Neutrophil (primary cell): ENCODE results near the gene ZNF550.
"Not testable (repeated sequence)": the region's sequence is repeated elsewhere in the genome, so short reads cannot be mapped to it uniquely, and the experiment has no call there.

Experiments
- H3K27ac ChIP-seq: fragments of 200-600 bp; sonication (generic); 2 replicates; pipeline ENCODE4 v1.5.1; 2016; ENCODE audit warnings: mild to moderate bottlenecking, moderate library complexity
- H3K27me3 ChIP-seq: fragments of 200-600 bp; sonication (generic); 2 replicates; pipeline ENCODE4 v1.6.0; 2016; ENCODE audit warnings: mild to moderate bottlenecking
- H3K36me3 ChIP-seq: fragments of 200-600 bp; sonication (generic); 2 replicates; pipeline ENCODE4 v1.5.1; 2017
- H3K4me1 ChIP-seq, 2 experiments: fragments of 200-600 bp in 1 of 2; sonication (generic) in 1 of 2; 1 replicate in 1 of 2; 2 replicates in 1 of 2; pipeline versions ENCODE4 v1.5.1 to v1.6.1; 2013 to 2016; ENCODE audit warnings: low read depth in 1 of 2, low read length in 1 of 2, mild to moderate bottlenecking in 1 of 2, moderate library complexity in 1 of 2; ENCODE audit not compliant: control insufficient read depth in 1 of 2, insufficient read depth in 1 of 2
- H3K4me3 ChIP-seq, 2 experiments: fragments of 200-600 bp in 1 of 2; sonication (generic) in 1 of 2; 1 replicate in 1 of 2; 2 replicates in 1 of 2; pipeline ENCODE4 v1.5.1; 2013 to 2016; ENCODE audit warnings: low read depth in 1 of 2, low read length in 1 of 2, mild to moderate bottlenecking in 1 of 2, moderate library complexity in 1 of 2
- H3K9me3 ChIP-seq: fragments of 200-600 bp; sonication (generic); 2 replicates; pipeline ENCODE4 v1.5.1; 2016

Gene ZNF550

GRCh38 chr19:57488299-57488644, 71.4 kb downstream of the ZNF550 start:
- not testable (repeated sequence) for H3K9me3 ChIP-seq, H3K4me1 ChIP-seq, H3K36me3 ChIP-seq, H3K27ac ChIP-seq, H3K4me3 ChIP-seq, H3K27me3 ChIP-seq

GRCh38 chr19:57487477-57488298, 72.0 kb downstream of the ZNF550 start, which contains the start of gene ZNF419:
TSS of gene ZNF419 (plus strand) at chr19:57487750. CDS start at chr19:57487951, 201 bp downstream.
- not testable (repeated sequence) for H3K27me3 ChIP-seq, H3K9me3 ChIP-seq, H3K36me3 ChIP-seq, H3K4me1 ChIP-seq
- peak within 1 kb of the TSS; percentile 49 for H3K27ac ChIP-seq
- H3K4me3 ChIP-seq: peak within 1 kb of the TSS; percentile 68 to 73
